Small intestine (tissue), 7 donors: ENCODE measurements around the gene TRAK1. TPM values are rescaled to one million over a fixed set of nuclear protein-coding genes. Genes with fewer than 3 reads are reported as not detected.

ENCODE experiments used
- DNase-seq, 2 donors: peaks; one replicate each; pipeline versions ENCODE4 v3.0.0 to v3.0.0-alpha.2; 2013
- FAIRE-seq: peaks from 2 replicates; lab custom pipeline; 2012; peaks lifted over from hg19 to GRCh38; lab: Jason Lieb, UNC
- H3K27ac ChIP-seq, 3 donors: one replicate each; pipeline ENCODE4 v1.5.1; 2013; ENCODE audit warnings: low read length in 2 of 3, mild to moderate bottlenecking in 2 of 3, control low read depth in 1 of 3, inconsistent platforms in 1 of 3, low read depth in 1 of 3, moderate library complexity in 1 of 3
- H3K27me3 ChIP-seq, 3 donors: one replicate each; pipeline ENCODE4 v1.6.1; 2013; ENCODE audit warnings: low read length in 3 of 3, inconsistent platforms in 1 of 3; ENCODE audit not compliant: control insufficient read depth in 3 of 3, insufficient read depth in 3 of 3
- H3K36me3 ChIP-seq, 3 donors: one replicate each; pipeline ENCODE4 v1.6.1; 2013; ENCODE audit warnings: low read length in 3 of 3, inconsistent platforms in 1 of 3, low read depth in 1 of 3, mild to moderate bottlenecking in 1 of 3, moderate library complexity in 1 of 3; ENCODE audit not compliant: control insufficient read depth in 3 of 3, insufficient read depth in 2 of 3
- H3K4me1 ChIP-seq, 3 donors: one replicate each; pipeline ENCODE4 v1.6.1; 2013; ENCODE audit warnings: low read length in 2 of 3, inconsistent platforms in 1 of 3, low read depth in 1 of 3, mild to moderate bottlenecking in 1 of 3, moderate library complexity in 1 of 3; ENCODE audit not compliant: control insufficient read depth in 3 of 3, insufficient read depth in 2 of 3
- H3K4me3 ChIP-seq, 3 donors: one replicate each; pipeline ENCODE4 v1.5.1; 2013; ENCODE audit warnings: low read length in 3 of 3, control low read depth in 1 of 3, inconsistent platforms in 1 of 3, low read depth in 1 of 3, mild to moderate bottlenecking in 1 of 3, moderate library complexity in 1 of 3
- H3K9me3 ChIP-seq, 2 donors: one replicate each; pipeline ENCODE4 v1.6.1; 2013; ENCODE audit warnings: low read depth in 1 of 2, low read length in 1 of 2; ENCODE audit not compliant: control insufficient read depth in 2 of 2, insufficient read depth in 1 of 2
- WGBS, 3 donors: extraction: QIAGEN DNeasy Blood & Tissue Kit; methylation state at CpG; one replicate each; pipeline ENCODE4 v1.1.7; 2013; 5-methylcytosine and 5-hydroxymethylcytosine counted together
- polyA plus RNA-seq, 4 donors: library from polyadenylated mRNA; stranded (reverse) in 3 of 4; unstranded in 1 of 4; fragments of 200-250 nt in 3 of 4; fragments of 120-200 nt in 1 of 4; gene quantifications; one replicate each; pipeline versions ENCODE4 v1.2.1 to v1.2.3, GENCODE V29; 2013
- donor health status: healthy with polysubstance abuse.
- donor health status: control.
- donor health status: control.
- donor health status: Bipolar disorder and iron deficiency.
- donor health status: healthy.

TRAK1 gene
- polyA plus RNA-seq, 4 donors, result 20.9 to 74.7 (median 39.8) TPM

DNA sequence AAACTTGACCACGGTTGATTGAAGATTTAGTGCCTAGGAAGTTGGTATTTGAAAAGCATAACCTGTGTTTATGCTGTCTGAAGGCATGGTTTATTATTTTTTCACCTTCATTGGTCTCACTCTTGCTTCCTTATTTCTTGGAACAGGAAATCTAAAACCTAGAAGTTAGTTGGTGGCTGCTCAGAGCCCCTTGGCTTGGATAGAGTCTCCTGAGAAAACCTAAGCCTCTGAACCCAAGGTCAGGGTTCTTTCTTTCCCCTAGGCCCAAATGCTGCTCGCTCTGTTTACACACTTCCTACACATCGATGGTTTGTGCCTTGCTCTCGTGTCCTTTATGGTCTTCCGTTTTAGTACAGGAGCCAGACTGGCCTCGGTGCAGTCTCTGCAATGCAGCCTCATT is 82.2 kb downstream of the TRAK1 start:
- H3K27me3 ChIP-seq, result no peaks in the 10 kb centered on the region
- peak overlapping the region in 1 of 3 donors; percentile 59 for H3K27ac ChIP-seq
- H3K36me3 ChIP-seq, result peaks cover 0 to 18% (median 3%) of the 10 kb centered on the region in 3 donors
- FAIRE-seq, result no peak
- DNase-seq, result peak in 1 of 2 donors; percentile 68
- 34 to 45% (median 35%) methylated on average over 6 of the region's 6 CpGs for WGBS, 3 donors
- peaks cover 0 to 14% (median 7%) of the 10 kb centered on the region in 3 donors for H3K4me1 ChIP-seq
- H3K9me3 ChIP-seq, result no peaks in the 10 kb centered on the region
- no peak overlapping the region for H3K4me3 ChIP-seq

DNA sequence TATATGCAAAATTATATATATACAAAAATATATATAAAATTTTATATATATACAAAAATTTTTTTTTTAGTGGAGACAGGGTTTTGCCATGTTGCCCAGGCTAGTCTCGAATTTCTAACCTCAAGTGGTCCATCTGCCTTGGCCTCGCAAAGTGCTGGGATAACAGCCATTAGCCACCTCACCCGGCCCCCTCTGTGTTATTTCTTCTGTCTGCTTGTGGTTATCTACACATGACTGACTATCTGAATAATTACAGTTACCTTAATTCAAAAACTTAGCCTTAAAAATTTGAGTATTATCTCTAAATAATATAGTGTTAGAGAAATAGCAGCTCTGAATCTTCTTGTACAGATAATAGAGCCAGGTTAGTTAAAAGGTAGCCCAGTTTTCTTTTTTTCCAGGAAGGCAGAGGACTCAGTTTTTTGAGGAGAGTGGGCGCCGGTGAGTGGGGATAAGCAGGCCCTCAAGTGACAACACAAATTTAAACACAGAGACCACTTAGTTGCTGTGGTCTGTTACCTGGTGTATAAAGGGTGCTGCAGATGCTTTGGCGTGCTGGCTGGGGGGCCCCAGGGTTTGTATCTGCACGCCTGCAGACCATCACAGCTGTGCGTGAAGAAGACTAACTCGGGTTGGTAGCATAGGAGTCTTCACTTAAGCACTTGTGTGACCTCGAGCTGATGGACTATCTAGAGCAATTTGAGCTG is 83.7 kb downstream of the TRAK1 start:
- H3K36me3 ChIP-seq, result peaks cover 0 to 19% (median 3%) of the 10 kb centered on the region in 3 donors
- no peak overlapping the region for H3K4me3 ChIP-seq
- peaks cover 0 to 28% (median 10%) of the 10 kb centered on the region in 3 donors for H3K4me1 ChIP-seq
- no peak for FAIRE-seq
- no peak overlapping the region for H3K27ac ChIP-seq
- no peaks in the 10 kb centered on the region for H3K27me3 ChIP-seq
- no peak for DNase-seq
- WGBS, 3 donors, result 88 to 96% (median 95%) methylated on average over 10 of the region's 10 CpGs
- no peaks in the 10 kb centered on the region for H3K9me3 ChIP-seq

DNA sequence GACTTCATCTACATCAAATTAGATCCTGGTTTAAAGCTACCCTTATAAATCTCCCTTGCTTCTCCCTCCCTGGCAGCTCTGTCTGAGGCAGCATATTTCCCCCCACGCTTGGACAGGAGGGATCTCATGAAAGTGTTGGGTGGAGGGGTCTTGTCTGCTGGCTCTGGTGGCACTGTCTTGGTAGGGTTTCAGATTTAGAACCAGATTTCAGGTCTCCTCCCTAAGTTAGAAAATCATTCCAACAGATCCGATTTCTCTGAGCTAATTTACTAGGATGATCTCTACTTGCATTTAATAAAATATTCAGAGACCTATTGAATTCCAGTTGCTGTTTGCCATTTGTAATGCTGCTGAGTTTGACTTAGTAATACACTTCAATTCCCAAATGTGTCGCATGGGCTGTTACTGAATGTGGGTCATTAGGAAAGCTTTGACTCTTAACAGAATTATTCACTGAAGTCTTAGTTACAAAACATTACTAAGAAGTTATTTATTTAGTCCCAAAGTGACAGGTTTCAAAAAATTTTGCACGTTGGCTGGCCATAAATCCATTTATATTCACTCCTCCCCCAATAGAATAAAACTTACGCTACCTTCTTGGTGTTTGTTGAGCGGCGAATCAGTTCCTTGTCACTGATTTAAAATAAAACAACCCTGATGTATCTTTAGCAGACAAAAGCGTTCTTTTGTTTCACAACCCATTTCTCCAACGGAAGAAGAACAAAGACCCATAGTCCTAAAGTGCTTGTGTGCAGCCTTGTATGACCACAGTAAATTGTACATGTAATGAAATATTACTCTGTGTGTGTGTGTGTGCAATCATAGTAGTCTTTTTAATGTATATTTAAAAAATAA is 84.5 kb downstream of the TRAK1 start:
- 80 to 84% (median 82%) methylated on average over 9 of the region's 9 CpGs for whole genome bisulfite sequencing, 3 donors
- DNase-seq, result no peak
- H3K27ac ChIP-seq, result no peak overlapping the region

DNA sequence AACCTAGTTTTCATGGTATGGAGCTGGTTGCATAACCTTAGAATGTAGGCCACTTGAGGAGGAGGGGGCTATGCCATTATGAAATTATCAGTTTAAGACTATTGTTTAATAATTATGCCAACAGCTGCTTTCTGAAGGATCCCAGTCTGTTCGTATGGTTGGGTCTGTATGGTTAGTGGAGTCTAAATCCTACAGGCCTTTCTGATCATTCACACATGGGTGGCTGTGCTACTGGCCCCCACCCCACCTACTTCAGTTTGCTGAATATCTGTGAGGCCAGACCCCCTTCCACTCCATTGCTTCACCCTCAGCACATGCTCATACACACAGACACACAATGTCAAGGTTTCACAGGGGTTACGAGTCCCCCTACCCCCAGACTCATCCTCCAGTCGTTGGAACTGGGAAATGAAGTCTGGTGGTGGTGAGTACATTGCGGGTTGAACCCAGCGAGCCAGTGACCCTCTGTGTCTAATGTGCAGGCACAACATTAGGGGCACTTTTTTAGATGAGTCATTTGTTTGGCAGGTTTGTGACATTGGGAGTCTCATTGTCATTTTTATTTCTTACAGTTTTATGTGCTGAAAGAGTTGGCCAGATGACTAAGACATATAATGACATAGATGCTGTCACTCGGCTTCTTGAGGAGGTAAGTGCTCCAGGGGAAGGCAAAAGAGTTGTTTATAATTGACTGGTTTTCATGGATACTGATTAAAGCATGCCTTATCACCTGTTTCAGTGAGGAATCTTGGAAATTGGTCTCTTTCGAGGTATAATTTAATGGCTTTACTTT is 85.3 kb downstream of the TRAK1 start:
- H3K4me3 ChIP-seq, result no peak overlapping the region
- no peaks in the 10 kb centered on the region for H3K9me3 ChIP-seq
- DNase-seq (no peak), FAIRE-seq (no peak)
- H3K36me3 ChIP-seq, result peaks cover 0 to 19% (median 3%) of the 10 kb centered on the region in 3 donors
- no peak overlapping the region for H3K27ac ChIP-seq
- WGBS, 3 donors, result 70 to 85% (median 72%) methylated on average over 7 of the region's 7 CpGs
- peaks cover 0 to 40% (median 12%) of the 10 kb centered on the region in 3 donors for H3K4me1 ChIP-seq
- no peaks in the 10 kb centered on the region for H3K27me3 ChIP-seq

More for the DNA sequence above, 84.5 kb downstream of the TRAK1 start:
- FAIRE-seq, result no peak
- H3K4me1 ChIP-seq, result peaks cover 0 to 33% (median 10%) of the 10 kb centered on the region in 3 donors
- peaks cover 0 to 19% (median 3%) of the 10 kb centered on the region in 3 donors for H3K36me3 ChIP-seq
- H3K4me3 ChIP-seq, result no peak overlapping the region
- H3K9me3 ChIP-seq, result no peaks in the 10 kb centered on the region
- H3K27me3 ChIP-seq, result no peaks in the 10 kb centered on the region

DNA sequence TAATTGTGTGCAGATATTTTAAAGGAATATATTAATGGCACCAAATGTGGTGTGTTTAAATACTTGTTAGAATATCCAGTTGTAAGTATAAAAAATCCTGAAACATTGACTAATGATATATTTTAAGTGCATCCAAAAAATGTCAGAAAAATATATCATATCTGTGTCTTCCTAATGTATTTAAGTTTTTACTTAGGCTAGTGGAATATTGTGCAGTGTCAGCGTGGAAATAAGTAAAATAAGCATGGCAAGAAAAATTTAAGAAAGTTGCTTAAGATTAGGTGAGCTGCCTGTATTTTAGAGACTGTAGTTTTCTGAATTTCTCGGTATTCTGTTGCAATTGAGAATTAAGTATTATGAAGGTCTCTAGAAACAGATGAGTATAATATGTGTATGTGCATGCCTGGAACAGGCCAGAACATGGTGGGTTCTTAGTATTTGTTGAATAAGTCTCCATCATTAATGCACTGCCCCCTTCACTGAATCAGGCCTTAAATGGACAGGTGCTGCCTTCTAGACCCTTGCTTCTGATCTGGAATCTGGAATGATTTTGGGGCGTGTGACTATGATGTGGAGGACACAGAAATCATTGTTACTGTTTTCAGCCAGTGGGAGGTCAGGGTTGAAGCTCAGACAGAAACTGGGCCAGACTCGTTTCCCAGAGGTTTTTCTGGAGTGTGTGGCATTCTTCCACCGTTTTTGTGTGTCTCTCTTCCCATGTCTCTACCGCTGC is 86.1 kb downstream of the TRAK1 start:
- Histone ChIP-seq H3K4me3 (no peak overlapping the region), H3K9me3 (no peaks in the 10 kb centered on the region), H3K27me3 (no peaks in the 10 kb centered on the region), H3K4me1 (peaks cover 0 to 44% (median 12%) of the 10 kb centered on the region in 3 donors), H3K27ac (no peak overlapping the region), H3K36me3 (peaks cover 0 to 15% (median 3%) of the 10 kb centered on the region in 3 donors)
- whole genome bisulfite sequencing, 3 donors, result 76 to 91% (median 81%) methylated on average over 6 of the region's 6 CpGs
- no peak for FAIRE-seq
- DNase-seq, result no peak

DNA sequence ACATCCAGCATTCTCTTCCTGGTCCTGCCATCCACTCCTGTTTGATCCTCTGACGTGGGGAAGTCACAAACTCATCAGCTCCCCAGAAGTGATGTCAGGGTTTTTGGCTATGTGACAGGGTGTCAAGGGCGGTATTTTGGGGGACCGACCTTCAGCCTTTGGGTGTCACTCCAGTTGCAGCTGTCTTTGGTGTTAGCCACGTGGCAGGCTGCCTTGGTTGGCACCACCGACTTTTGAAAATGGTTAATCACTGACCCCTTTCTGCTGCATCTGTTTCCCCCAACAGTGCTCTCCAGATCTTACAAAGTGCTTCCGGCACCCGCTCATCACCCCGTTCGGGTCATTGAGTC is 86.6 kb downstream of the TRAK1 start:
- Histone ChIP-seq H3K36me3 (peaks cover 0 to 18% (median 3%) of the 10 kb centered on the region in 3 donors), H3K27me3 (no peaks in the 10 kb centered on the region), H3K27ac (peak overlapping the region in 2 of 3 donors; percentile 93), H3K4me1 (peaks cover 0 to 44% (median 10%) of the 10 kb centered on the region in 3 donors), H3K4me3 (no peak overlapping the region), H3K9me3 (no peaks in the 10 kb centered on the region)
- DNase-seq, result no peak
- FAIRE-seq, result no peak
- WGBS, 3 donors, result 91 to 93% (median 93%) methylated on average over 9 of the region's 9 CpGs

DNA sequence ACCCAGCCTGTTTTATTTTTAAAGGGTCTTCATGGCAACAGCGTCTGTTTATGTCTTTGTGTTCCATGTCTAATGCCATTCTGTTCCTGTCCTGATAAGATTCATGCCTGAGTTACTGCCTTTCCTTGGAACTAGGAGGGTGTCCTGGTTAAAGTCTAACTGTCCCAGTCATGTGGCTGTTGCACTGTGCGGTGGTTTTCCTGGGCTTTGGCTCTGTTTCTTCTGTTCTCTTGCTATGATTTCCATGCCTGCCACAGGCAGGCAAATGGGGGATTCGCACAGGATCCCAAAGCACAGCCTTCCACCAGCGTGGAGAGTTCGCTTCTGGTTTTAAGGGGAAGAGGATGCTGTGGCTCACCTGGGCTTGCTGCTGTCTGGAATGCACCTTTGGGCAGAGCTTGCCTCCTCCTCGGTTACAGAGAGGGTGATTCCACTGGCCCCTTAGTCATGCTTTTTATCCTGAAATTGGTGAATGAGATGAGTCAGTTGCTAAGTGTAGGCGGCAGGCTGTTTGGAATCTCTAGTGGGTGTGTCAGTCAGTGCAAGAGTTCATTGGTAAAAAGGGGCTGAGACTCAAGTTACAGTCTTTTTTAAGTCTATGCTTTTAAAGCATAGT is 88.1 kb downstream of the TRAK1 start:
- peak overlapping the region; percentile 93 to 95 (median 93) for H3K27ac ChIP-seq

More for the DNA sequence above, 88.1 kb downstream of the TRAK1 start:
- 11 to 38% (median 27%) methylated on average over 7 of the region's 7 CpGs for WGBS, 3 donors
- Histone ChIP-seq H3K4me1 (peaks cover 3 to 47% (median 10%) of the 10 kb centered on the region in 3 donors), H3K9me3 (no peaks in the 10 kb centered on the region), H3K36me3 (peaks cover 0 to 18% (median 3%) of the 10 kb centered on the region in 3 donors), H3K4me3 (peak overlapping the region in 1 of 3 donors; percentile 3), H3K27me3 (no peaks in the 10 kb centered on the region)
- no peak for FAIRE-seq
- peak; percentile 89 to 92 for DNase-seq
